ENCODE data around the gene NCS1.
A peak's percentile ranks its signal among the peaks of the same experiment; 100 is the strongest.

The NCS1 gene

GRCh38 chr9:130215341-130216119, 43.3 kb downstream of the NCS1 start:
- DNase-seq, result peak; percentile 60

GRCh38 chr9:130217838-130218237, 45.6 kb downstream of the NCS1 start:
- DNase-seq, result no peak

GRCh38 chr9:130219661-130220096, 47.5 kb downstream of the NCS1 start:
- no peak for DNase-seq

- DNase-seq, result peak; percentile 26
Observed at GRCh38 chr9:130220352-130220751, 48.1 kb downstream of the NCS1 start.

- no peak for DNase-seq
Observed at GRCh38 chr9:130222833-130223232, 50.6 kb downstream of the NCS1 start.

- DNase-seq, result no peak
Observed at GRCh38 chr9:130225071-130225470, 52.9 kb downstream of the NCS1 start.

- DNase-seq, result no peak
Observed at GRCh38 chr9:130225586-130225985, 53.4 kb downstream of the NCS1 start.

- DNase-seq, result no peak
Observed at GRCh38 chr9:130226112-130226511, 53.9 kb downstream of the NCS1 start.

GRCh38 chr9:130227833-130228232, 55.6 kb downstream of the NCS1 start:
- DNase-seq, result no peak

GRCh38 chr9:130229759-130230158, 57.6 kb downstream of the NCS1 start:
- no peak for DNase-seq

- no peak for DNase-seq
Observed at GRCh38 chr9:130230631-130231030, 58.4 kb downstream of the NCS1 start.

- no peak for DNase-seq
Observed at GRCh38 chr9:130232899-130233586, 60.8 kb downstream of the NCS1 start.

- DNase-seq, result no peak
Observed at GRCh38 chr9:130233587-130233945, 61.4 kb downstream of the NCS1 start.

- DNase-seq, result peak; percentile 21
Observed at GRCh38 chr9:130234340-130235260, 62.4 kb downstream of the NCS1 start.

- peak; percentile 59 for DNase-seq
Observed at GRCh38 chr9:130235558-130236435, 63.6 kb downstream of the NCS1 start.

GRCh38 chr9:130236436-130236985, 64.3 kb downstream of the NCS1 start:
- no peak for DNase-seq

- peak; percentile 76 for DNase-seq
Observed at GRCh38 chr9:130237076-130237475, 64.9 kb downstream of the NCS1 start.

- no peak for DNase-seq
Observed at GRCh38 chr9:130237763-130238524, 65.7 kb downstream of the NCS1 start.

GRCh38 chr9:130239363-130239695, 67.1 kb downstream of the NCS1 start:
- DNase-seq, result no peak

- DNase-seq, result no peak
Observed at GRCh38 chr9:130239741-130240241, 67.6 kb downstream of the NCS1 start.

Measured in fibroblast of skin of back (primary cell).